ENCODE results near the gene BHLHA15.

DNA sequence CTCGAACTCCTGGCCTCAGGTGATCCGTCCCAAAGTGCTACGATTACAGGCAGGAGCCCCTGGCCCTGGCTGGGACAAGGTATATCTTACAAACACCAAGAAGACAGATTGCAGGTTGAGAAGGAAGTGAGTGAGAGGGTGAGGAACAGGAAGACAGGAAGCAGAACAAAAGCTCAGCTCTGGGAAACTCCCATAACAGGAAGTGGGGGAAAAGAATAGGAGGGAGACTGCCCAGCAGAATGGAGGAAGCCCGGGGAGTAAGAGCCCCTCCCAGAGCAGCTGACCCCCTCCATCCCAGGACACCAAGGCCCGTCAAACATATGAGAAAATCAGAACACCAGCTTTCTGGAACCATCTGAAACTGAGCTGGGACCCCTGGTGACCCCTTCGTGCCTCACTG is 37.9 kb downstream of the BHLHA15 start:
- TF ChIP-seq, protein P1, sequence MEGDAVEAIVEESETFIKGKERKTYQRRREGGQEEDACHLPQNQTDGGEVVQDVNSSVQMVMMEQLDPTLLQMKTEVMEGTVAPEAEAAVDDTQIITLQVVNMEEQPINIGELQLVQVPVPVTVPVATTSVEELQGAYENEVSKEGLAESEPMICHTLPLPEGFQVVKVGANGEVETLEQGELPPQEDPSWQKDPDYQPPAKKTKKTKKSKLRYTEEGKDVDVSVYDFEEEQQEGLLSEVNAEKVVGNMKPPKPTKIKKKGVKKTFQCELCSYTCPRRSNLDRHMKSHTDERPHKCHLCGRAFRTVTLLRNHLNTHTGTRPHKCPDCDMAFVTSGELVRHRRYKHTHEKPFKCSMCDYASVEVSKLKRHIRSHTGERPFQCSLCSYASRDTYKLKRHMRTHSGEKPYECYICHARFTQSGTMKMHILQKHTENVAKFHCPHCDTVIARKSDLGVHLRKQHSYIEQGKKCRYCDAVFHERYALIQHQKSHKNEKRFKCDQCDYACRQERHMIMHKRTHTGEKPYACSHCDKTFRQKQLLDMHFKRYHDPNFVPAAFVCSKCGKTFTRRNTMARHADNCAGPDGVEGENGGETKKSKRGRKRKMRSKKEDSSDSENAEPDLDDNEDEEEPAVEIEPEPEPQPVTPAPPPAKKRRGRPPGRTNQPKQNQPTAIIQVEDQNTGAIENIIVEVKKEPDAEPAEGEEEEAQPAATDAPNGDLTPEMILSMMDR (conservative IDR thresholded peaks at IDR 0.05 in 1 of 2, IDR thresholded peaks at IDR 0.05 in 1 of 2; ENCODE audit: low read depth in 1 of 2, low read length in 2 of 2) = no peak
- TF ChIP-seq EZH2 (IDR thresholded peaks at IDR 0.05; ENCODE audit: low read length, missing control alignments) = no peak
